GM21367 (cell line): ENCODE measurements around the gene COQ6.
"Not testable (repeated sequence)": the region's sequence is repeated elsewhere in the genome, so short reads cannot be mapped to it uniquely, and the experiment has no call there.

ENCODE experiments used
- ATAC-seq: cut with Tn5 transposase; IDR thresholded peaks from one replicate; pipeline ENCODE4 v1.9.1; 2021; ENCODE audit not compliant: unreplicated experiment

The COQ6 gene

DNA sequence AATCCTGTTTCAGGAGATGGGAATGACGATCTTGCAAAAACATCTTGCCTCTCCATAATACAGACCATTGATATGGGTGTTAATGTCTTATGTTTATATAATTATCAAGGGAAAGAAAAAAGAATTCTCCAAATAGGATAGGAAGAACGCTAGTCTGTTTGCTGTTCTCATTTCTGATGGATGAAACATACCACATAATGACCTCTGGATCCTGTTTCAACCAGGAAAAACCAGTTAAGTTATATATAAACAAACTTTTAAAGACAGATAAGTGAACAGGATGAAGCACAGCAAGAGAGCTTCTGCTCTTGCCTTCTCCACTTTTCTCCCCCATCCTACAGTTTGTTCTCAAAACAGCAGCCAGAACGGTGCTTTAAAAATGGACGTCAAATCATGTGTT lies 27.8 kb downstream of the COQ6 start:
- ATAC-seq, result no peak

DNA sequence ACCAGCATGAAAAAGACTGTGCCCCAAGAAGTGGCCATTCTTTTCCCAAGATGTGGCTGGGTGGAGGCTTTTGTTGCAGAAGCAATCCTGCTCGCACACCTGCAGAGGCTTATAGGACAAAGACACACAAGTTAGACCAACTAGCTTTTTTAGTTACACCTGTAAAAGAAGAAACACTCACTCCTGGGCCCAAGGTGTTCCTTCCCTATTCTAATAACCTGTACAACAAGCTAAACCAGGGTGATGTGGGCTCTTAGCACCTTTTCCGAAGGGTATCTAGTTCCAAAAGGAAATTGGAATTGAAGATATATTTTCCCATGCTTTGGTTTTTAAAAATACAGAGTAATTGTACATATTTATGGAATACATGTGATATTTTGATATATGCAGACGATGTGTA lies 38.0 kb downstream of the COQ6 start:
- ATAC-seq, result no peak

DNA sequence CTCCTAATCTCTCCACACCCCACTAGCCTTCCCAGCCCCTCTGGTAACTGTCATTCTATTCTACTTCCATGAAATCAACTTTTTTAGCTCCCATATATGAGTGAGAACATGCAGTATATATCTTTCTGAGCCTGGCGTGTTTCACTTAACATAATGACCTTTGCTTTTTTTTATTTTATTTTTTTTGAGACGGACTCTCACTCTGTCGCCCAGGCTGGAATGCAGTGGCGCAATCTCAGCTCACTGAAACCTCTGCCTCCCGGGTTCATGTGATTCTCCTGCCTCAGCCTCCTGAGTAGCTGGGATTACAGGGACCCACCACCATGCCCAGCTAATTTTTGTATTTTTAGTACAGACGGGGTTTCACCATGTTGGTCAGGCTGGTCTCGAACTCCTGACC lies 38.6 kb downstream of the COQ6 start:
- ATAC-seq, result not testable (repeated sequence)

DNA sequence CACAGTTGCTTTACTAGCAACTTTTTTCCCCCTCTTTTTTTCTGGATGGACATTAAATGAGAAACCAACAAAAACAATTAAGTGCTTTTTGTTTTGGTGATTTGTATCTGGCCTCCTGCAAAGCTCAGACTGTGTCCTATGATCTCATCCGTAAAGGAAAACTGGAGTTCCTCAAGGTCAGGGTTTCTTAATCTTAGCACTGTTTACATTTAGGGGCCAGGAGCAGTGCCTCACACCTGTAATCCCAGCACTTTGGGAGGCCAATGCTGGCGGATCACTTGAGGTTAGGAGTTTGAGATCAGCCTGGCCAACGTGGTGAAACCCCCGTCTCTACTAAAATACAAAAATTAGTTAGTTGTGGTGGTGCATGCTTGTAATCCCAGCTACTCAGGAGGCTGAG lies 41.0 kb downstream of the COQ6 start:
- ATAC-seq, result no peak

DNA sequence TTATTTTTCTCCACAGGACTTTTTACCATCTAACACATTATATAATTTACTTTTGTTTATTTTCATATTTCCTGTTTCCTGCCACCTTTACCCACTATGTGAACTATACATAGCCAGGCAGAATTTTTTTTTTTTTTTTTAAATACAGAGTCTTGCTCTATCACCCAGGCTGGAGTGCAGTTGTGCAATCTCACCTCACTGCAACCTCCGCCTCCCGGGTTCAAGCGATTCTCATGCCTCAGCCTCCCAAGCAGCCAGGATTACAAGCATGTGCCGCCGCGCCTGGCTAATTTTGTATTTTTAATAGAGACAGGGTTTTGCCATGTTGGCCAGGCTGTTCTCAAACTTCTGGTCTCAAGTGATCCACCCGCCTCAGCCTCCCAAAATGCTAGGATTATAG lies 44.8 kb downstream of the COQ6 start:
- not testable (repeated sequence) for ATAC-seq

DNA sequence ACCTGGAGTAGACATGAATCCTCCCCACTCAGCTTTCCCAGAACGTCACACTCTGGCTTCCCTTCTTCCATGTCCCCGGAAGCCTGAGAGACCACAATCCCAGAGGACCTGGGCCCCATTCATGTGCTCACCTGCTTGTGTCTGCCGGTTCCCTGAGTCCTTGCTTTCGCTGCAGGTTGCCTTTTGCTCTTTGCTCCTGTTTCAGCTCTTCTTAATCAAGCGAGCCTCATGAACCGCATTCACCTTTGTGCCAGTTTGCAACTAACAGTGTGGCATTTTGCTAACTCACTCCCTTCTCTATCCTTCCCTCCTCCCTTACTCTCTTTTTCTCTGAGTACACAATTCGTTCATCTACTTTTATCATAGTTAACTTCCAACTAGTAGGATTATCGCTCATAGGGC lies 45.9 kb downstream of the COQ6 start:
- ATAC-seq, result no peak

DNA sequence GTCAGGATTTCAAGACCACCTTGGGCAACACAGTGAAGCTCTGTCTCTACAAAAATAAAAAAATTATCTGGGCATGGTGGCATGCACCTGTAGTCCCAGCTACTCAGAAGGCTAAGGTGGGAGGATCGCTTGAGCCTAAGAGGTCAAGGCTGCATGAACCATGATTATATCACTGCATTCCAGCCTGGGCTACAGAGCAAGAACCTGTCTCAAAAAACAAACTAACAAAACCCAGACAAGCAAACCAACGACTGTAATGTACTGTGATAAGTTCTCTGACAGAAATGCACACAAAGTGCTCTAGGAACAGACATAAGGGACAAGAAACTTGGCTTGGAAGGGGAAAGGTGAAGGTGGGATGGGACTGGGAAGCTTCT lies 46.6 kb downstream of the COQ6 start:
- ATAC-seq, result no peak

DNA sequence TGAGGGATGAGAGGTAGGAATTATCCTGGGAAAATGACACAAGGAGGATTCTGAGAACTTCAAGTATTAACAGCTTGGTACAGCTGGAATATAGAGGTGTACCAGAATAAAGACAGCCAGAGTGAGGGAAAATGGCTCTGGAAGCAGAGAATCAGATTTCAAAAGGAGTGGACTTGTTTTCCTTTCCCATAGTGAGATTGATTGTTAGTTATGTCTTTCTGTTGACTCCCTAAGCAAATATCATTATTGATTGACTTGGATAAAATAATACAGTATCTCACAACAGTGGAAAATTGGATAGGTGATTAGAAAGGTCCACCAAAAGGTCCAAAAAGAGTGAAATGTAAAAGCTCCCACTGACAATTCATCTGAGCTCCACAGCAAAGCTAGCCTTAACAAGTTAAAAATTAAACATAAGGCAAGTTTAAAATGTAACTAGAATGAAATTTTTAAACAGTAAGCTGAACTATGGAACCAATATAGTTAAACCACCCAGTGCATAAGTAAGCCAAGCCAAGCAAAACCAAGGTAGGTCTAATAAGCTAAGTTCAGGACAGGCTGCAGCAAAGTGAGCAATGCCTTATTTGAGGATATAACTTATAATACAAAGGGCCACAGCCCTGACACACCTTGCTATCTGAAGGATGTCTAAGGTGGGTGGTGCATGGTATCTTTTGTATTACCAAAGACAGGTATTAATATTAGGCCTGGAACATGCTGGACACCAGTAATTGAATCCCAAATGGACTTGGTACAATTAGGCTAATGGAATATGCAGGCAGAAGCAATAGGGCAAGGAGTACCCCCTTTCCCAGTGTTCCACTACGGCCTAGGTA lies 47.2 kb downstream of the COQ6 start:
- no peak for ATAC-seq

DNA sequence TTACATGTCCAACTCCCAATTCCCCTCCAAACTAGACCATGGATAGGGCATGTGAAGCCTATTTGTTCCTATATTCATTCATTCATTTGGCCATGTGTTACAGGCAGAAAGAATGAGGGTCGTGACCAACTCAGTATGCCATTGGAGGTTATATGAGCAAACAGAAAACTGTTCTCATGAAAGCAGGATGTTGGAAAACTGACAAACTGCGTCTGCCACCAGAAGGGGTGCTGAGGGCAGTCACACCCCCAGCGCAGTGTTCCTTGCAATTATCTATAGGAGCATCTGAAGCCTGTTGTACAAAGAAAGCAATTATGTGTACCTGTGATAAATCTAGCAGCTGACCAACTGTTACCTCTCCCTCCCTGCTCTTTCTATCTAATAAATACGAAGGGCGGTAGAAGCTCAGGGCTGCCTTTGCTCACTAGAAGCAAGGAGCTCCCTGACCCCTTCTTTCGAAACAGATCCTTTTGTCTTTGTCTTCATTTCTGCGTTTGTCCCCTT lies 47.9 kb downstream of the COQ6 start:
- no peak for ATAC-seq

DNA sequence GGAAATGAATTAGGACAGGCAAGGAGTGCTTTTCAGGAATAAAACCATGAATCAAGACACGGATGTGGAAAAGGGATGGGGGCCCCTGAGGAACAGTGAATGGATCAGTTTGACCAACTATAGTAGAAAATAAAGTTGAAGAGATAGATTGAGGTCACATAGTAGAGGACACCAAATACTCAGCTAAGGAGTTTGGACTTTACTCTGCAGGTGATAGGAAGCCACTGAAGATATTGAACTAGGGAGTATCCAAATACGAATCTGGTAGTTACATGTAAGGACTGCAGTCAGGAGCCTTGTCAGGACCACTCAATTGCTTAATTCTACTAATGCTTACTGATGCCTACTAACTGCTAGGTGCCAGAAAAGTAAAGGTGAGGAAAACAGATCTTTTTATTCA lies 48.6 kb downstream of the COQ6 start:
- no peak for ATAC-seq

DNA sequence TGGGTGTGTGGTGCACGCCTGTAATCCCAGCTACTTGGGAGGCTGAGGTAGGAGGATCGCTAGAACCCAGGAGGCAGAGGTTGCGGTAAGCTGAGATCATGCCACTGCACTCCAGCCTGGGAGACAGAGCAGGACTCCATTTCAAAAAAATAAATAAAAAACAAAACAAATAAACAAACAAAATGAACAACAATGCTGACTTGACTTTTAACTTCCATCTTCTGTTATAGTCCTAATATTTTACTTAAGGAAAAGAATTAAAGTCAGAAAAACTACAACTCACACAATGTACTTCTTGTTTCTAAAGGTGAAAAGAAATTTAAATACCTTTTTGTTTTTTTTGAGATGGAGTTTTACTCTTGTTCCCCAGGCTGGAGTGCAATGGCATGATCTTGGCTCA lies 55.6 kb downstream of the COQ6 start:
- ATAC-seq, result not testable (repeated sequence)

DNA sequence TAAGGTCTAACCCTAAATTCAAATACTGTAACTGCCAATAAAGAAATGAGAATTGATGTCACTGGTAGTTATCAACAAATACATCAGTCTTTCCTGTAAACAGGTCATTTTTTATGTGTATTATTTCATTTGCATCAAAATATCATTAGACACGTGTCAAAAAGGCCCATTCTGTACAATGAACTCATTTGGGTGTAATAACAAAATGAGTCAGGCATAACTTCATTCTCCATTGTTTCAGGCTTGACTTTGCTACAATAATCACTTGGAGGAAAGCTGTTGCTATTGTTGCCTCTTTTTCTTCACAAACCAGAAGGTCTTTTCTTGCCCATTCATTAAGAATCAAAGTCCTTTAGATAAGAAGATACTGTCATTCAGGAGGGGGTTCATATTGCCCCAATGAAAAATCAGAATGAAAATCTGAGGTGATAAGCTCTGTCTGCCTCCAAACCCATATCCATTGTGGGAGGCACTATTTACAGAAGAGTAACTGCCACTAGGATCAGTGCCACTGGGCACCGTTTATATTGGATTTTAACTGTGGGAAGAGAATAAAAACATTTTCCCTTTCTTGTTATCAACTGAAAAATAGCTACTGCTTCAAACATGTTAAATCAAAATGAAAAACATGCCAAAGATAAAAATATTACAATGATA lies 58.9 kb downstream of the COQ6 start:
- ATAC-seq, result no peak
